PFSK-1 (cell line): ENCODE data around the gene KCTD5.

ENCODE experiments used
- FOXP2 ChIP-seq: optimal IDR thresholded peaks from 2 replicates; pipeline ENCODE3; 2011; ENCODE audit warnings: borderline replicate concordance, control low read depth, inconsistent platforms; ENCODE audit not compliant: insufficient read depth; ENCODE audit errors: extremely low read length, extremely low read depth
- POLR2AphosphoS5 ChIP-seq: IDR thresholded peaks from 2 replicates; pipeline ENCODE4 v1.6.1; 2012; ENCODE audit warnings: low read depth, mild to moderate bottlenecking, control low read depth, low read length, moderate library complexity

- TF ChIP-seq FOXP2 (no peak), POLR2AphosphoS5 (no peak)
These were observed 23.0 kb downstream of the KCTD5 start for GRCh38 chr16:2705351-2705750.
